K562 (cell line): Measurements from ENCODE around the gene FCSK. TPM values are rescaled to one million over a fixed set of nuclear protein-coding genes. Genes with fewer than 3 reads are reported as not detected.

Source experiments
- CREB1 ChIP-seq, 2 experiments: sonication (generic) in 1 of 2; formaldehyde crosslinking in 1 of 2; IDR thresholded peaks; 2 replicates each; pipeline versions ENCODE4 v1.6.1 to v1.8.0; 2012 to 2022; ENCODE audit warnings: inconsistent platforms in 1 of 2, mild to moderate bottlenecking in 1 of 2, missing genetic modification reagents in 1 of 2, moderate library complexity in 1 of 2
- DPF2 ChIP-seq: fragments of 450-650 bp; IDR thresholded peaks from 2 replicates; pipeline ENCODE4 v1.6.1; 2016
- SUPT5H ChIP-seq: fragments of 450-650 bp; IDR thresholded peaks from 2 replicates; pipeline ENCODE4 v1.6.1; 2016
- ZBTB40 ChIP-seq, 2 experiments: fragments of 450-650 bp in 1 of 2; sonication (generic) in 1 of 2; formaldehyde crosslinking in 1 of 2; IDR thresholded peaks; 2 replicates each; pipeline versions ENCODE4 v1.7.1 to v1.9.0; 2016 to 2022; ENCODE audit warnings: inconsistent platforms in 1 of 2, mild to moderate bottlenecking in 1 of 2, missing genetic modification reagents in 1 of 2
- polyA plus RNA-seq, 8 experiments: library from polyadenylated mRNA; depleted of rRNA in 4 of 8; stranded (reverse) in 5 of 8; unstranded in 3 of 8; fragments of >200 nt; fragmentation: Nextera tagmentation in 2 of 8; fragmentation: Illumina TruSeq in 1 of 8; extraction: Ambion mirVana in 2 of 8; extraction: Trizol in 1 of 8; gene quantifications; 2 replicates each; pipeline versions ENCODE4 v1.2.1 to v1.2.3, GENCODE V29; 2011 to 2014; ENCODE audit warnings: inconsistent platforms in 1 of 8, missing spikeins in 1 of 8
- total RNA-seq, 7 experiments: library from RNA; depleted of rRNA in 6 of 7; stranded (reverse); fragments of >200 nt in 6 of 7; fragmentation: Illumina TruSeq in 2 of 7; extraction: Trizol in 2 of 7; gene quantifications; 2 replicates each; pipeline versions ENCODE4 v1.2.1 to v1.2.3, GENCODE V29; 2011 to 2021; ENCODE audit warnings: low replicate concordance in 1 of 7
- TF ChIP-seq, protein P1 (sequence below): fragments of 450-650 bp; conservative IDR thresholded peaks from 2 replicates; pipeline ENCODE4 v1.6.1; 2016; ENCODE audit warnings: missing genetic modification characterization, low read depth, mild to moderate bottlenecking, missing compliant biosample characterization, moderate library complexity
- TF ChIP-seq, protein P2 (sequence below), 2 experiments: fragments of 450-650 bp; IDR thresholded peaks; 2 replicates each; pipeline ENCODE4 v1.6.1; 2016; ENCODE audit warnings: mild to moderate bottlenecking in 2 of 2, borderline replicate concordance in 1 of 2, low read depth in 1 of 2, moderate library complexity in 1 of 2

The FCSK gene
- total and polyA plus RNA-seq, 9 of the 15 experiments (the other 6 are each of a cell fraction or from before 2014, with no cell fraction given), result 0.92 to 18.6 (median 8.3) TPM

GRCh38 chr16:70438969-70439862 lies 15.2 kb upstream of the FCSK start, which contains the start of gene ST3GAL2 (continued):
- TF ChIP-seq ZBTB40 (IDR thresholded peaks at IDR 0.05), result peak; percentile 55; the same call in 1 of the 2 replicates
- TF ChIP-seq ZBTB40 (CRISPR knock-in tag; IDR thresholded peaks at IDR 0.05), result no peak
- TF ChIP-seq, protein P1, sequence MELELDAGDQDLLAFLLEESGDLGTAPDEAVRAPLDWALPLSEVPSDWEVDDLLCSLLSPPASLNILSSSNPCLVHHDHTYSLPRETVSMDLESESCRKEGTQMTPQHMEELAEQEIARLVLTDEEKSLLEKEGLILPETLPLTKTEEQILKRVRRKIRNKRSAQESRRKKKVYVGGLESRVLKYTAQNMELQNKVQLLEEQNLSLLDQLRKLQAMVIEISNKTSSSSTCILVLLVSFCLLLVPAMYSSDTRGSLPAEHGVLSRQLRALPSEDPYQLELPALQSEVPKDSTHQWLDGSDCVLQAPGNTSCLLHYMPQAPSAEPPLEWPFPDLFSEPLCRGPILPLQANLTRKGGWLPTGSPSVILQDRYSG (tag), result peak; percentile 80; the same call in 1 of the 2 replicates
- TF ChIP-seq DPF2, result no peak
- TF ChIP-seq CREB1 (IDR thresholded peaks at IDR 0.05), result peak; percentile 65
- TF ChIP-seq CREB1 (CRISPR knock-in tag; IDR thresholded peaks at IDR 0.05), result peak; percentile 80
- TF ChIP-seq, protein P2, sequence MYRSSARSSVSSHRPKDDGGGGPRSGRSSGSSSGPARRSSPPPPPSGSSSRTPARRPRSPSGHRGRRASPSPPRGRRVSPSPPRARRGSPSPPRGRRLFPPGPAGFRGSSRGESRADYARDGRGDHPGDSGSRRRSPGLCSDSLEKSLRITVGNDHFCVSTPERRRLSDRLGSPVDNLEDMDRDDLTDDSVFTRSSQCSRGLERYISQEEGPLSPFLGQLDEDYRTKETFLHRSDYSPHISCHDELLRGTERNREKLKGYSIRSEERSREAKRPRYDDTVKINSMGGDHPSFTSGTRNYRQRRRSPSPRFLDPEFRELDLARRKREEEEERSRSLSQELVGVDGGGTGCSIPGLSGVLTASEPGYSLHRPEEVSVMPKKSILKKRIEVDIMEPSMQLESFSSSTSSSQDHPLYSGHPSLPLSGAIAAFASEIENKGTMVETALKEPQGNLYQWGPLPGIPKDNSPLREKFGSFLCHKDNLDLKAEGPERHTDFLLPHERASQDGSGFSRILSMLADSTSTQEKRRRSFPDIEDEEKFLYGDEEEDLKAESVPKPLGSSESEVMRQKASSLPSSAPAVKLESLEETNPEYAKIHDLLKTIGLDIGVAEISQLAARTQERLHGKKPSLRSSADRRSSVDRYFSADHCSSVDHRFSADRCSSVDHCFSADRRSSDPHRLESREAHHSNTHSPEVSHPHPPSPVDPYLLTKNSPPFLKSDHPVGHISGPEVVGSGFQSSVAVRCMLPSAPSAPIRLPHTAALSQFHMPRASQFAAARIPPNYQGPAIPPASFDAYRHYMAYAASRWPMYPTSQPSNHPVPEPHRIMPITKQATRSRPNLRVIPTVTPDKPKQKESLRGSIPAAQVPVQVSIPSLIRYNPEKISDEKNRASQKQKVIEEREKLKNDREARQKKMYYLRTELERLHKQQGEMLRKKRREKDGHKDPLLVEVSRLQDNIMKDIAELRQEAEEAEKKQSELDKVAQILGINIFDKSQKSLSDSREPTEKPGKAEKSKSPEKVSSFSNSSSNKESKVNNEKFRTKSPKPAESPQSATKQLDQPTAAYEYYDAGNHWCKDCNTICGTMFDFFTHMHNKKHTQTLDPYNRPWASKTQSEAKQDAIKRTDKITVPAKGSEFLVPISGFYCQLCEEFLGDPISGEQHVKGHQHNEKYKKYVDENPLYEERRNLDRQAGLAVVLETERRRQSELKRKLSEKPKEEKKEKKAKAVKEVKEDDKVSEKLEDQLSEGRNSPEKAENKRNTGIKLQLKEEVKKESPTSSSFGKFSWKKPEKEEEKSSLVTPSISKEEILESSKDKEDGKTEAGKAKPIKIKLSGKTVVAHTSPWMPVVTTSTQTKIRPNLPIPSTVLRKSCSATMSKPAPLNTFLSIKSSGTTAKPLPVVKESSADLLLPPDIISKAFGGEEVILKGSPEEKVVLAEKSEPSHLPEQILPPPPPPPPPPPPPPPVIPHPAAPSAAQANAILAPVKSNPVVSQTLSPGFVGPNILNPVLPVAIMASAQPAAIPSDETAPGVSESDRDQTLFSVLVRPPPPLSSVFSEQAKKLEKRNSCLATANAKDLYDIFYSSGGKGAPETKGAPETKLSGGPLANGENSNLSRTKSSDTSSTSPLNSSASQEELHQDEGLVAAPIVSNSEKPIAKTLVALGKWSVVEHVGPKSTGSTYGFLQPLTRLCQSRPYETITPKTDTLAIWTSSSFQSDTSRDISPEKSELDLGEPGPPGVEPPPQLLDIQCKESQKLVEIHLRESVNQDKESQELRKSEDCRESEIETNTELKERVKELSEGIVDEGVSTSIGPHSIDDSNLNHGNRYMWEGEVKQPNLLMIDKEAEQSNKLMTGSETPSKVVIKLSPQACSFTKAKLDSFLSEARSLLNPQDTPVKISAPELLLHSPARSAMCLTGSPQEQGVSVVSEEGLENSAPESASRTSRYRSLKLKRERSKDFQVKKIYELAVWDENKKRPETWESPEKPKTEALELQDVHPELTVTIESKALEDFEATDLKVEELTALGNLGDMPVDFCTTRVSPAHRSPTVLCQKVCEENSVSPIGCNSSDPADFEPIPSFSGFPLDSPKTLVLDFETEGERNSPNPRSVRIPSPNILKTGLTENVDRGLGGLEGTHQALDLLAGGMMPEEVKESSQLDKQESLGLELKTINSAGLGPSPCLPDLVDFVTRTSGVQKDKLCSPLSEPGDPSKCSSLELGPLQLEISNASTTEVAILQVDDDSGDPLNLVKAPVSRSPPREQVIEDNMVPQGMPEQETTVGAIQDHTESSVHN (IDR thresholded peaks at IDR 0.05; ENCODE audit: borderline replicate concordance in 1 of 2, low read depth in 1 of 2), result no peak
- no peak for TF ChIP-seq SUPT5H
